ENCODE measurements around the gene CDH16.

The CDH16 gene

DNA sequence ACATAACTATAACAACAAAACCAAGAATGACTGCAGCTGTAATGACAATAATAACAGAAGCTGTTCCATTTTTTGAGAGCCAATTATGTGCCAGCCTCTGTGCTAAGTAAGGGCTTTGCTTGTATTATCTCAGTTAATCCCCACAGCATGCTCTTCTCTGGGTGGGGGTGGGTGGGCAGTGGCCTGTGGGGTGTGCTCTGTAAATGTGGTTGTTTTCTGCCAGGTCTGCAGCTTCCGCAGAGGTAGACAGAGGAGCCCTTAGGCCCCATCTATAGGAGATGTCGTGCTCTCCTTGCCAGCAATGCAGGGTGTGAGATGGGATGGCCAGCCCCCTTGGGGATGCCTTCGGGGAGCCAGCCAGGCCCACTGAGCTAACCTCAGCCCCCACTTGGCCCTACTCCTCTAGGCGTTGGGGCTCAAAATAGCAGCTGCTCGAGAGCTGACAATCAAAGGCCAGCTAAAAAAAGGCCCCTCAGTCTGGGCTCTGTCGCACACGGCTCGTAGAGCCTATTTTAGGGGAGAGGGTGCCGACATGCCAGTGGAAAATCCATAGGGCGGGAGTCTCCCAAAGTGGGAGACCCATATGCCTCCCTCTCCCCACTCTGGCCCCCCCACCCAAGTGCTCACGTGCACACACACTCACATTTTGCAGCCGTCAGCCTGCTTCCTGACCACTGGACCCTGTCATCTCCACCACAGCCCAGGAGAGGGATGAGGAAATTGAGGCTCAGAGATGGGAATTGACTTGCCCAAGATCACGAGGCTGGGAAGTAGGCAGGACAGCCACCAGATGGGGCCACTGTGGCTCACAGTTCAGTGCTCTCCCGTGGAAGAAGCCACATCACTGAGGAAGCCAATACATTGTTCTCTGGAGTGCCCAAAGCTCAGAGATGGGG is 15.8 kb downstream of the CDH16 start:
- H3K27me3 ChIP-seq (ENCODE audit: insufficient read depth, poor library complexity, severe bottlenecking) = no peaks in the 10 kb centered on the region
- DNase-seq (ENCODE audit: low read depth in 1 of 2, low spot score in 1 of 2) = no peak
- no peak overlapping the region for H3K27ac ChIP-seq (replicated peaks)
- TF ChIP-seq GABPA (IDR thresholded peaks at IDR 0.05; ENCODE audit: low read depth) = no peak
- TF ChIP-seq, protein P1, sequence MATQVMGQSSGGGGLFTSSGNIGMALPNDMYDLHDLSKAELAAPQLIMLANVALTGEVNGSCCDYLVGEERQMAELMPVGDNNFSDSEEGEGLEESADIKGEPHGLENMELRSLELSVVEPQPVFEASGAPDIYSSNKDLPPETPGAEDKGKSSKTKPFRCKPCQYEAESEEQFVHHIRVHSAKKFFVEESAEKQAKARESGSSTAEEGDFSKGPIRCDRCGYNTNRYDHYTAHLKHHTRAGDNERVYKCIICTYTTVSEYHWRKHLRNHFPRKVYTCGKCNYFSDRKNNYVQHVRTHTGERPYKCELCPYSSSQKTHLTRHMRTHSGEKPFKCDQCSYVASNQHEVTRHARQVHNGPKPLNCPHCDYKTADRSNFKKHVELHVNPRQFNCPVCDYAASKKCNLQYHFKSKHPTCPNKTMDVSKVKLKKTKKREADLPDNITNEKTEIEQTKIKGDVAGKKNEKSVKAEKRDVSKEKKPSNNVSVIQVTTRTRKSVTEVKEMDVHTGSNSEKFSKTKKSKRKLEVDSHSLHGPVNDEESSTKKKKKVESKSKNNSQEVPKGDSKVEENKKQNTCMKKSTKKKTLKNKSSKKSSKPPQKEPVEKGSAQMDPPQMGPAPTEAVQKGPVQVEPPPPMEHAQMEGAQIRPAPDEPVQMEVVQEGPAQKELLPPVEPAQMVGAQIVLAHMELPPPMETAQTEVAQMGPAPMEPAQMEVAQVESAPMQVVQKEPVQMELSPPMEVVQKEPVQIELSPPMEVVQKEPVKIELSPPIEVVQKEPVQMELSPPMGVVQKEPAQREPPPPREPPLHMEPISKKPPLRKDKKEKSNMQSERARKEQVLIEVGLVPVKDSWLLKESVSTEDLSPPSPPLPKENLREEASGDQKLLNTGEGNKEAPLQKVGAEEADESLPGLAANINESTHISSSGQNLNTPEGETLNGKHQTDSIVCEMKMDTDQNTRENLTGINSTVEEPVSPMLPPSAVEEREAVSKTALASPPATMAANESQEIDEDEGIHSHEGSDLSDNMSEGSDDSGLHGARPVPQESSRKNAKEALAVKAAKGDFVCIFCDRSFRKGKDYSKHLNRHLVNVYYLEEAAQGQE (IDR thresholded peaks at IDR 0.05; ENCODE audit: insufficient replicate concordance, low read depth) = no peak
- TF ChIP-seq, protein P2, sequence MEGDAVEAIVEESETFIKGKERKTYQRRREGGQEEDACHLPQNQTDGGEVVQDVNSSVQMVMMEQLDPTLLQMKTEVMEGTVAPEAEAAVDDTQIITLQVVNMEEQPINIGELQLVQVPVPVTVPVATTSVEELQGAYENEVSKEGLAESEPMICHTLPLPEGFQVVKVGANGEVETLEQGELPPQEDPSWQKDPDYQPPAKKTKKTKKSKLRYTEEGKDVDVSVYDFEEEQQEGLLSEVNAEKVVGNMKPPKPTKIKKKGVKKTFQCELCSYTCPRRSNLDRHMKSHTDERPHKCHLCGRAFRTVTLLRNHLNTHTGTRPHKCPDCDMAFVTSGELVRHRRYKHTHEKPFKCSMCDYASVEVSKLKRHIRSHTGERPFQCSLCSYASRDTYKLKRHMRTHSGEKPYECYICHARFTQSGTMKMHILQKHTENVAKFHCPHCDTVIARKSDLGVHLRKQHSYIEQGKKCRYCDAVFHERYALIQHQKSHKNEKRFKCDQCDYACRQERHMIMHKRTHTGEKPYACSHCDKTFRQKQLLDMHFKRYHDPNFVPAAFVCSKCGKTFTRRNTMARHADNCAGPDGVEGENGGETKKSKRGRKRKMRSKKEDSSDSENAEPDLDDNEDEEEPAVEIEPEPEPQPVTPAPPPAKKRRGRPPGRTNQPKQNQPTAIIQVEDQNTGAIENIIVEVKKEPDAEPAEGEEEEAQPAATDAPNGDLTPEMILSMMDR (IDR thresholded peaks at IDR 0.05; ENCODE audit: insufficient read depth, low read length) = no peak
- TF ChIP-seq SPI1 (IDR thresholded peaks at IDR 0.05; ENCODE audit: borderline replicate concordance, low read depth) = no peak
- no peak for TF ChIP-seq POLR2AphosphoS5 (IDR thresholded peaks at IDR 0.05; ENCODE audit: low read depth)
- no peak overlapping the region for H3K4me3 ChIP-seq (replicated peaks; ENCODE audit: insufficient read depth, low read length)

DNA sequence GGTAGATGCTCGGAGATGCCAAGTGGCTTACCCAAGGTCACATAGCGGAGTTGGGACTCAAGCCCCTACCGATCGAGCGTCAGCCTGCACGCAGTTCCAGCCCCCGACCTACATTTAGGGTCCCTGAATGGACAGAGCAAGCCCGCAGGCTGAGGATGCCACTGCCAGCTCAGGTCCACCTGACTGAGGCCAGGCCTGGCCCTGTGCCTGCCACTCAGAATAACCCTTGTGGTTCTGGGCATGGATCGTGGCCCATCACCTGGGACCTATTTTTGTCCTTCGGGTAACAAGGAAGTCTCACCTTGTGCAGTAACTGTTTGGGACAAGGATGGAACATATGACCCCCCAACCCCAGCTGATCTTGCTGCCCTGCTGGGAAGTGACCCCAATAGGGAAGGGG is 17.1 kb downstream of the CDH16 start:
- Histone ChIP-seq H3K27ac (replicated peaks) (no peak overlapping the region), H3K27me3 (ENCODE audit: insufficient read depth, poor library complexity, severe bottlenecking) (no peaks in the 10 kb centered on the region), H3K4me3 (replicated peaks; ENCODE audit: insufficient read depth, low read length) (no peak overlapping the region)
- TF ChIP-seq POLR2AphosphoS5 (IDR thresholded peaks at IDR 0.05; ENCODE audit: low read depth) = no peak
- no peak for TF ChIP-seq GABPA (IDR thresholded peaks at IDR 0.05; ENCODE audit: low read depth)
- TF ChIP-seq, protein P2 (IDR thresholded peaks at IDR 0.05; ENCODE audit: insufficient read depth, low read length) = no peak
- no peak for TF ChIP-seq SPI1 (IDR thresholded peaks at IDR 0.05; ENCODE audit: borderline replicate concordance, low read depth)
- TF ChIP-seq, protein P1 (IDR thresholded peaks at IDR 0.05; ENCODE audit: insufficient replicate concordance, low read depth) = no peak
- DNase-seq (ENCODE audit: low read depth in 1 of 2, low spot score in 1 of 2) = no peak

DNA sequence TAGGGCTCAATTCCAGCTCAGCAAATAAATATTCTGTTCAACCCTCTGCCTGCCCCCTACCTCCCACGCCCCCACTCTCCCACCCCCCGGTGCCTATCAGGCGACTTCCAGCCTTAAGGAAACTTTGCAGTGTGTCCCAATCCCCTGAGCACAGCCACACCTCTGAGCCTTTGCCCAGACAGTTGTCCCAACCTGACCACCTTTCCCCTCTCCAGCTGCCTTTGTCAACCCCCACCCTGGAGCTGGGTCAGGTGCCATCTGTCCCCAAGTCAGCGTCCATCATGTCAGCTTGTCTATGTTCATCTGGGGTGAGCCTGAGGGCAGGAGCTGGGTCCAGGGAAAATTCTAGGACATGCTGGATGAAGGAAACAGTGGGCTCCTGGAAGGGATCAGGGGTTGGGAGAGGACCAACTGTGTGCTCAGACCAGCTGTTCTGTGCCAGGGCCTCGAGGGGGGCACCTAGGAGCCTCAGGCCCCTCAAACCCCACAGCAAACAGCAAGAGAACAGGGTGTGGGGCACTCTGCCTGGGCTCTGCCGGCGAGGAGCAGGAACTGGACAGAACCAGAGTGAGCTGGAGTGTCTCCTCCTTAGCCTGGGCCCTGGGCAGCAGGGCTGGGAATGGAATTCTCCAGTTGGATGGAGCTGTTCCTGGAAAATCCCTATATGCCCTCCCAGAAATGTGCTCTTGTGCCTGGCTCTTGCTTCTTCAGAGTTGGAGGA is 17.8 kb downstream of the CDH16 start:
- DNase-seq (ENCODE audit: low read depth in 1 of 2, low spot score in 1 of 2) = no peak
- H3K27me3 ChIP-seq (ENCODE audit: insufficient read depth, poor library complexity, severe bottlenecking) = no peaks in the 10 kb centered on the region
- H3K4me3 ChIP-seq (replicated peaks; ENCODE audit: insufficient read depth, low read length) = no peak overlapping the region
- H3K27ac ChIP-seq (replicated peaks) = no peak overlapping the region
- no peak for TF ChIP-seq SPI1 (IDR thresholded peaks at IDR 0.05; ENCODE audit: borderline replicate concordance, low read depth)
- TF ChIP-seq POLR2AphosphoS5 (IDR thresholded peaks at IDR 0.05; ENCODE audit: low read depth) = no peak
- TF ChIP-seq, protein P2 (IDR thresholded peaks at IDR 0.05; ENCODE audit: insufficient read depth, low read length) = no peak
- TF ChIP-seq GABPA (IDR thresholded peaks at IDR 0.05; ENCODE audit: low read depth) = no peak

Measured in HL-60 (cell line).